NCI-H510A (cell line): ENCODE results near the gene LFNG.
A peak's percentile ranks its signal among the peaks of the same experiment; 100 is the strongest.

Source experiments
- DNase-seq: peaks from one replicate; lab custom pipeline; 2025; lab: John Stamatoyannopoulos, UW

The LFNG gene

DNA sequence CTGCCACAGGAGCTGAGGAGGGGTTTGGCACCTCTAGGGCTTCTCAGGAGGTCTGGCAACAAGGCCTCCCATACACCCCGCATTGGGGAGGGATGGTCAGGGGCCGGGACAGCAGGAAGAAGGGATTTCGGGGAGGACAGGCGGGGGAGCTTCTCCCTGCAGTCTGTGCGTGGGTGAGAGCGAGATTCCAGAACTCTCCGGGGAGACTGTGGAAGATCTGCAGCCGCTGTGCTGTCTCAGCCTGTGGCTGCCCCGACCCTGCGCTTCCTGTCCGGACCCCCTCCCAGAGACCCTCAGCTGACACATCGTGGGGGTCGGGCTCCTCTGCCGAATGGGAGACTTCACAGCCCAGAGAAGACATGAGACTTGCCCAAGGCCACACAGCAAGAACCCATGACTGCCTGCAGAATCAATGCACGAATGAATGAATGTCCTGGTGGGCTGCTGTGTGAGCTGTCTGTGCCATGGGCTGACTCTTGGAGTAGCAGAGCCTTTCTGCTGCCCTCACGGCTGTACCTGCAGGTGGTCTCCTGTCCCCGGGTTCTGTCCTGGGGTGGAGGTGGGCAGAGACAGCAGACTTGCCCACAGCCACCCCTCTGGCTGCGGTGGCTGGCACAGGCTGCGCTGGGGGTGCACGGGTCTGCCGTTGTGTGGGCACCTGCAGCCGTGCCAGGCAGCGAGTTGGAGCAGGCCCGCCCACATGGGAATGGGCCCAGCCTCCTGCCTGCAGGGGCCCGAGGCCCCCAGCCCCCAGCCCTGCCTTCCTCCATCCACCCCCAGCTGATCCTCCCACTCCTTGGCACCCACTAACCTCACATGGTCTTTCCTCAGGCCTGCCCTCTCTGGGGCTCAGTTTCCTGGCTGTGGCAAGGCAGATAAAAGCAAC, 16.3 kb upstream of the LFNG start:
- DNase-seq = no peak

DNA sequence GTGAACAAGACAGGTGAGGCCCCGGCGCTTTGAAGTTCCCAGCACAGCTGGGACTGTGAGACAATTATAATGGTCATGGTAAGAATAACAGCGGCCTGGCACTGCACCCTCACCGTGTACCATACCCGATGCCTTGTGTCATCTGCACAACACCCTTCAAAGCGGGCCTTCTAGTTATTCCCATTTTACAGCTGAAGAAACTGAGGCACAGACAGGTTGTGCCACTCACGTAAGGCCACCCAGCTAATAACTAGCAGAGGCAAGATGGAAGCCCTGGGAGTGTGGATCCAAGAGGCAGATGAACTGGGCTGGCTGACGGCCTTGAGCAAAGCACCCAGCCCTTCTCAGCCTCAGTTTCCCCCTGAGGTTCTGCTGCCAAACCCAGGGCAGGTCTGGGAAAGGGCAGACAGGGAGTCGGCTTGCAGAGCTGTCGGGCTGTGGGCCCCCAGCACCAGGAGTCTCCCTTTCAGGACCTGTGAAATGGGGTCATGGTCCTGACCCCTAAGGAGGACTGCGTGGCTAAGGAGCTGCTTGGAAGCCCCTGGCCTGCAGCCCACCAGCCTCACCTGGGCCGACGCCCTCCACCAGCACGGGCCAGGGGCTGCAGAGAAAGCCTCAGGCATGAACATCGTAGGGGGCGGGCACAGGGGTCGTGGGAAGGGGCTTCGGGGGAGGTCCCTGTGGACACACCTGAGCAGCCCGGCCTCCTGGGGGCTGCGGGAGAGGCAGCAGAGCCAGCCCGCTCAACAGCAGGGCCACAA, 15.3 kb upstream of the LFNG start:
- no peak for DNase-seq

DNA sequence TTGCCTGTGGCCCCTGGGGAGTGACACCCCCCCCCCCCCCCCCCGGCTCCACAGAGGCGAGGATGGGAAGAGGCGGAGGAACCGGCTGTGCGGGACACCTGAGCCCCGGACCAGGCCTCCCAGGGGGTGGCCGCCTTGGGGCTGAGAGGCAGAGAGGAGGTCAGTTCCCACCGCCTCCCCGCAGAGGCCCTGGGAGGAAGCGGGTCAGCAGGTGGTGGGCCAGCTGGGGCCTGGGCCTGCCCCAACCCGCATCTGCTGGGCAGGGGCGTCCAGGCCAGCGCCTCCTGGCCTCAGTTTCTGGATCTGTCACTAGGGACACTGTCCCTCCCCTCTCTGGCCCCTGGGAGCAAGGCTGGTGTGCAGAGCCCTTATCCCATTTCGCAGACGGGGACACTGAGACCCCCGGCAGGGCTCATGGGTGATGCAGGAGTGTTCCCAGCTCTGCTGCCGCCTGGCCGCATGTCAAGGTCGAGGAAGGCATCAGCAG, 14.6 kb upstream of the LFNG start:
- DNase-seq = no peak

DNA sequence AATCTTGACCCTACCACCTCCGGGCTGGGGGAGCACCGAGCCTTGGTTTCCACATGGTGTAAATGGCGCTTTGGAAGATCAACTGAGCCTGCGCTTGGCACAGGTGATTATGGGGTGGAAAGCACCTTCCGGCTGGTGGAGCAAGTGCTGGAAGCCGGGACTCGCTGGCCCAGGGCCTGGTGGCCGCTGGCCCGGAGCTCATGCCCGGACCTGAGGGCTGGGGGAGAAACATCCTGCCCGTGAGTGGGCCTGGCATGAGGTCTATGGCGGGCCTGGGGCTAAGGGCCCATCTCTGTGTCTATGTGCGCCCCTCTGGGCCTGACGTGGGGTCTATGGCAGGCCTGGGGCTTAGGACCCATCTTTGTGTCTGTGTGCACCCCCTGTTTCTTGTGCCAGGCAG, 14.2 kb upstream of the LFNG start:
- no peak for DNase-seq

DNA sequence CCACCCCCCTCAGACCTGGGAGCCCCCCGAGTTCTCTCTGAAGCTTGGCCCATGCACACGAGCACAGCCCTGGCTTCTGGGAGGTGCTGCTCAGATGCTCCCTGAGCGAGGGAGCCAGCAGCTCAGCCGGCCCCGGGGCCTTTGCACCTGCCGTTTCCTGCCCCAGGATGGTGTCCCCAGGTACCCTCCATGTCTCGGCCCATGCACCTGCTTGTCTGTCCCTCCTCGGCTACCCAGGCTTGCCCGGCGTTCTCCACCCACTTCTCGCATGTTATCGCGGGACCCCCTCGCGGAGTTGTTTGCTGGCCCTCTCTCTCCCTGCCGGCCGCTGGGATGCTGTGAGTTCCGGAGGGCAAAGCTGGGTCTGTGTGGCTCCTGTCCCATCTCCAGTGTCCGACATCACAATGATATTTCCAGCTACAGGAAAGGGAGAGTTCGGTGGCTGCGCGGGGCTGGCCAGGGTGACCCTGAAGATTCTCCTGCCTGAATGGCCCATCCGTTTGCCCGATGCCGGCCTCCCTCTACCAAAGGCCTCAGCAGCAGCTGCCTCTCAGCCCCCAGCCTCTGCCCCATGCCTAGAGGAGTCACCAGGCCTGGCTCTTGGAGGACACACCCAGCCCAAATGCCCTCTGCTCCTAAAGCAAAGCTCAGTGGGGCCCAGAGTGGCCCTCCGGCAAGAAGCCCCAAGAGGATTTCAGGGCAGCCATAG, 12.2 kb upstream of the LFNG start:
- DNase-seq = no peak

DNA sequence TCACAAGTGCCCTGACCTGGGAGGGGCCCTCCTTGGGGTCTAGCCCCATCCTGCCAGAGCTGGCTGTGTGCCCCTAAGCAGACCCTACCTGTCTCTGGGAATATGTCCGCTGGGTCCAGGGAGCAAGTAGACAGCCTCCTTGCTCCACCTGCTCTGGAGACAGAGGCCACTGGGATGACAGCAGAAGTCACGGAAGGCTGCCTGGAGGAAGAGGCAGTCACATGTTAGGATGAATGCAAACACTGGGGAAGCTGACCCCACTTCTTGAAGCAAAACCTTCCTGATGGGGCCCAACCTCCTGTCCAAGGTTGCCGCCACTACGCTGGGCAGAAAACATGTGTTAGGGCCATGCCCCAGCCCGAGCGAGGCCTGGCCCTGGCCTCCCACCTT, 11.7 kb upstream of the LFNG start:
- DNase-seq = no peak

DNA sequence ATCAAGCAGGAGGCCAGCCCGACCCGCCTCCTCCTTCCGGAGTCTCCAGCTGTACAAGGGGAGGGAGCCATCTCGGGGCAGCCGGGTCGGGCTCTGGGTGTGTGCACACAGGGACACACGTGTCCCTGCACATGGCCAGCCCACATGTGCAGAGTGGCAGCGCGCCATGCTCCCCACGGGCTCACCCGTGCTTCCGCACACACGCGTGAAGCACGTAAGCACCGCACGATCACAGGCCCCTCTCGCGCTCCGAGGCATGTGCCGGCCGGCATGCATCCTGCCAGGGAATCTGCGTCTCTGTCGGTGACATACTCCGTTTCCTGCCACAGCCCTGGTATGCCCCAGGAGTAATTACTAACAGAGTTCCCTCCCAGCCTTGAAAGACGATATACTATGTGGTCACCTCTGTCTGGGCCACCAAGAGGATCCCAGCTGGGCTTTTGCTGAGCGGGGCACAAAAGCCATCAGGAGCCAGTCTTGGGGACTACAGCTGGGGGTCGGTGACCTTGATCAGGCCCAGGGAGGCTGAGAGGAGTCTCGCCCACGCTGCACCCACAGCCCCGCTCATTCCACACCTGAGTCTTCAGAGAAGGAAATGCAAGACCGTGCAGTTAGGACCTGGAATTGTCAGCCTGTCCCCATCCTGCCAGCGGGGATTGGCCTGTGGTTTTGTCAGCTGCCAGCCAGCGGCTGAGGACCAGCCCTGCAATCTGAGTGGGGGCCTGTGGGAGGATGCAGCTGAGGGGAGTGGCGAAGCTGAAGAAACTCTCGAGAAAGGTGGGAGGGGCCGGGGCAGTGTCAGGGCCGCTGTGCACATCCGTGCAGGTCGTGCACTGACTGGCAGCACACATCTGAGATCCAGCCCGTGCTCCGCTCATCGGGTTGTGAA, 11.0 kb upstream of the LFNG start:
- peak; percentile 95 for DNase-seq

DNA sequence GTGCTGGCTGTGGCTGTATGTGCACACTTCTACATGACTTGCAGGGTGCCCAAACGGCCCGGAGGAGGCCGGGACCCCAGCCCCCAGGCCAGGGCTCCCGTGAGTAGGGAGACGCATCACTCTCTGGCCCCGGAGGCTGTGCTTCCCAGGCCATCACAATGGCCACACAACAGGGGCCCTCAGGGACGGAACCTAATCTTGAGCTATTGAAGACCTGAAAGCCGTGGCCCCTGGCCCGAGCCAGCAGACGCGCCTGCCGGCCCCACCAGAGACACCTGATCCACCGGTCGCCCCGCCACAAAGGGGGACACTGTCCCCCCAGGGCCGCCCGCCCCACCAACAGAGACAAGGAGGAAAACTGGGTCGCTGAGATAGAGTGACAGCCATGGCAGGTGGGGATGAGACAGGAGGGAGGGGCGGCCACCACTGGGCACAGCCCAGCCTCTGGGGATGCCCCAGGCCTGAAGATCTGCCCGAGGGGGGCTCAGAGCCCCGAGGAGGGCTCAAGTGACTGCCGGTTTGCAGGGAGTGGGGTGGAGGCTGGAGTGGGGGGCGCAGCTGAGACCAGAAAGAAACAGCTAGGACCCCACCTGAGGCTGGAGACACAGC, 10.2 kb upstream of the LFNG start:
- no peak for DNase-seq

DNA sequence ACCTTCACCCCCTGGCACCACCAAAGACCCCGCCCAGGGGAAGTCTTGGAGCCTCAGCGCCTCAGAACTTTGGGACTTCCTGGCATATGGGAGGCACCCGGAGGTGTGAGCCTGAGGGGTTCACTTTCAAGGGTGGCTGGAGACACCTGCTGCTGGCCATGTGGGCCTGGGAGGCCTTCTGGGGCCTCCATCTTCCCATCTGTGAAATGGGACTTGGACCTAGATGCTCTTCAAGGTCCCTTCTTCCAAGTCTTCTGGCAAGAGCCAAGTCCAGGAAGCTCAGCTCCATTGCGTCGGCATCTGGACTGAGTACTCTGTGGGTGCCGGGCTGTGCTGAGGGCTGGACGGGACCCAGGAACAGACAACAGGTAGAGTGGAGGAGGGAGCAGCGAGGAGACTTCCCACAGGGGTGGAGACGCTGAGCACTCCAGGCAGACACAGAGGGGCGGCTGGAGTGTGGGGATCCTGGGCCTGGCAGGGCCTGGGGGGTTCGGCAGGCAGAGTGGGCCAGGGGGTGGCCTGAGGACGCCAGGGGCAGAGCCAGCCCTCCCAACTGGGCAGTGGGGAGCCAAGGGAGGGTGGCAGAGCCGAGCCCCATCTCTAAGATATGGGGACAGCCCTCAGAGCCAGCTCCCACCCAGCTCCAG, 9.3 kb upstream of the LFNG start:
- no peak for DNase-seq

DNA sequence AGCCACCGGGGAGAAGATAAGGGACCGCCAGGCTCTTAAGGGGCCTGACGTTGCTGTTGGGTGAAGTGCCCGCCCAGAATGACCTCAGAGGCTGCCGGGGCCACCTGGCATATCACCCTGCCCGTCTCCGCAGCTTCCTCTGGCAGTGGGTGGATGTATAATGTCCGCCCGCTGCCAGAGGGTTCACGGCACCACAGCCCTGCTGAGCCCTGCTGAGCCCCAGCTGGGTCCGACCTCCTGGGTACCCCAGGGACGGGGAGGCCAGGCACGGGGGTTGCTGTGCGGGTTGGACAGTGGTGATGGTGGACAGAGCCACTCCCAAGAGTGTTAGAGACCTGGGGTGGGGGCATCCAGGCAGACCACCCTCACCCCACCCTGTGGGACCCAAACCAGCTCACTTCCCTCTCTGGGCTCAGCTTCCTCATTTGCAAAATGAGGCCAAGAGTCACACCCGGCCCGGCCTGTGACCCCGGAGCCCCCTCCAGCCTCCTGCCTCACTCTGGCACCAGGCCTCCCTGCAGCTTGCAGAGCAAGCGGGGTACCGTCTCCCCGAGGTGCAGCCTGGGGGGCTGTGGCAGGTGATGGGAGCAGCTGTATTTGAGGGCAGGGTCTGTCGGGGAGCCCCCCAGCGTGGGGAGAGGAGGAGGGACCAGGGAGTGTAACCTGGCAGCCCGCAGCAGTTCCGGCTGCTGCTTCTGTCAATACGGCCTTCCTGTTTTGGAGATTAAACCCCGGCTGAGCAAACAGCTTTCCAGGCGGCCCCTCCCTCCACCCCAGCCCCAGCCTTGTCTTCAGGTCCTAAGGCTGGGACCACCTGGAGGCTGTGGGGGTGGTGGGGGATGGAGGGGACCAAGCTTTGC, 8.4 kb upstream of the LFNG start:
- peak; percentile 90 for DNase-seq

DNA sequence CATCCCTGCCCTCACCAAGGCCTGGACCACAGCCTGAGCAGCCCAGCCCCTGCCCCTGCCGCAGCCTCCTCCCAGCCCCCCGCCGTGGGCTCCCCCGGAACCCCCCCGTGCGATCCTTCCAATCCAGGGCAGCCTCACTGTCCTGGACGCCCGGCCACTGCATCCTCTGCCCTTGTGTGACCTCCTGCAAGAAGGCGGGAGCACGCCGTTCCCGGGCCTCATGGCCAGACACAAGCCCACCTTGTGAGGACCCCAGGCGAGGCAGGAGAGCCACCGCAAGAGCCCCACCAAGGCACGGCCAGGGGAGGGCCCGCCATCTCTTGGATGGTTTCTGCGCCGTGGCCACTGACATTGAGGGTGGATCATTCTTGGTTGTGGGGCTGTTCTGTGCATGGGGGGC, 7.8 kb upstream of the LFNG start:
- no peak for DNase-seq

DNA sequence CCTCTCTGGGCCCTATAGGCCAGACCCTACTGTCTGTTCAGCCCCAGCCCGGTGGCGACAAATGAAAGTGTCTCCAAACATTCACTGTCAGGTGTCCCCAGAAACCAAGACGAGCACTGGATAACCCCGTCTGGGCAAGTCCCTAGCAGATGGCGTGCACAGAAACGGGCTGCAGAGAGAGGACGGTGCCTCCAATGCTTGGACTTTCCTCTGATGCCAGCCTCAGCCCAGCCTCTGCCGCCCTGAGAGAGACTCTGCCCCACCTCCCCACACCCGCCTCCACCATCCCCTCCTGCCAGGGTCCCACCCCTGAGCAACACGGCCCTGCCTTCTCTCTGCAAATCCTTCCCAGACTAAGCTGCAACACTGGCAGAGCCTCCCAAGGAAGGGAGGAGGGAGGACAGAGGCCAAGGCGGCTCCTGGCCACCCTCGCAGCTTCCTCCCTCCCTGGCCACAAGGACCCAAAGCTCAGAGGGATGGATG, 7.4 kb upstream of the LFNG start:
- DNase-seq = peak; percentile 65

DNA sequence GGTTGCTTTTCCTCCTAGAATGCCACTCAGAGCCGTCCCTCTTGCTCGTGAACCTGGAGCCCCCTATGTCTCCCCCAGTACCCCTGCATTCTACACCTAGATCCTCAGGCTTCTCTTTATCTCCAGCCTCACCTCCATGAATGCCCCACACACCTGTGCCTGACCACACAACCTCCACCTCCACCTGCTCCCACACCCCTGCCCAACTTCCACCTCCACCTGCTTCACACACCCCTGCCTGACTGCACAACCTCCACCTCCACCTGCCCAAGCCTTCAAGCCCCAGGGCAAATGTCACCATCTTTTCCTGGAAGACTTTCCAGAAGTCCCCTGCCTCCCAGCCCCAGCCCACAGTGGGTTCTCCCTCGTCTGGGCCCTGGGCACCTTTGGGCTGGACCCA, 6.9 kb upstream of the LFNG start:
- no peak for DNase-seq

DNA sequence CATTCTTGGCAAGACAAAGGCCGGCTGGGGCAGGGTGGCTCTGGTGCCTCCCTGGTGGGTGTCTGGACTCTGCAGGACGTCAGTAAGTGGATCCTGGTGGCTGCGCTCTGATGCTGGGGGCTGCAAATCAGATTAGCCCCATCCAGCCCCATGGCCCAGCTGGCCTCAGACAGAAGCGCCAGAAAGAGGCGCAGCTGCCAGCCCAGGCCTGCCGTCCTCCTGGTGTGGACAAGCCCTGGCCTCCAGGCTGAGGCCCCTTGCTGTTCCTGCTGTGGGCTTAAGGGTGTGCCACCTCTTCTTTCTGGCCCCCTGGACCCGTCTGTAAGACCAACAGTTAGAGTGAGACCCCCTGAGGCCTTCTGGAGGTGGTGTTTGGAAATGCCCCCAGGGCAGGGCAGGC, 5.9 kb upstream of the LFNG start:
- DNase-seq = no peak

DNA sequence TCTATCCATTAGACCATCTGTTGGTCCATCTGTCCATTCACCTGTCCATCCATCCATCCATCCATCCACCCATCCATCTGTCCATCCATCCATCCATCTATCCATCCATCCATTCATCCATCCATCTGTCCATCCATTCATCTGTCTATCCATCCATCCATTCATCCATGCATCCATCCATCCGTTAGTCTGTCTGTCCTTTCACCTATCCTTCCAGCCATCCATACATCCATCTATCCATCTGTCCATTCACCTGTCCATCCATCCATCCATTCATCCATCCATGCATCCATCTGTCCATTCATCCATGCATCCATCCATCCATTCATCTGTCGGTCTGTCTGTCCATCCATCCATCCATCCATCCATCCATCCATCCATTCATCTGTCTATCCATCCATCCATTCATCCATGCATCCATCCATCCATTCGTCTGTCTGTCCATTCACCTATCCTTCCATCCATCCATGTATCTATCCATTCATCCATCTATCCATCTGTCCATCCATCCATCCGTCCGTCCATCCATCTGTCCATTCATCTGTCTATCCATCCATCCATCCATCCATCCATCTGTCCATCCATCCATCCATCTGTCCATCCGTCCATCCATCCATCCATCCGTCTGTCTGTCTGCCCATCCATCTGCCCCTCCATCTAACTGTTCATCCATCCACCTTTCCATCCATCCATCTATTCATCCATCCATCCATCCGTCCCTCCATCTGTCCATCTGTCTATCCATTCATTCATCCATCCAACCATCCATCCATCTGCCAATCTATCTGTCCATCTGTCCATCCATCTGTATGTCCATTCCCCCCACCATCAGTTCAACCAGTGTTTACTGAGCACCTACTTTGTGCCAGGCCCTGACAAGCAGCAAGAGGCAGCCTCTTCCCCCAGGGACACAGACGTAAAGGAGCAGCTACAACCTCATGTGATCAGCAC, 4.8 kb upstream of the LFNG start:
- DNase-seq = no peak

DNA sequence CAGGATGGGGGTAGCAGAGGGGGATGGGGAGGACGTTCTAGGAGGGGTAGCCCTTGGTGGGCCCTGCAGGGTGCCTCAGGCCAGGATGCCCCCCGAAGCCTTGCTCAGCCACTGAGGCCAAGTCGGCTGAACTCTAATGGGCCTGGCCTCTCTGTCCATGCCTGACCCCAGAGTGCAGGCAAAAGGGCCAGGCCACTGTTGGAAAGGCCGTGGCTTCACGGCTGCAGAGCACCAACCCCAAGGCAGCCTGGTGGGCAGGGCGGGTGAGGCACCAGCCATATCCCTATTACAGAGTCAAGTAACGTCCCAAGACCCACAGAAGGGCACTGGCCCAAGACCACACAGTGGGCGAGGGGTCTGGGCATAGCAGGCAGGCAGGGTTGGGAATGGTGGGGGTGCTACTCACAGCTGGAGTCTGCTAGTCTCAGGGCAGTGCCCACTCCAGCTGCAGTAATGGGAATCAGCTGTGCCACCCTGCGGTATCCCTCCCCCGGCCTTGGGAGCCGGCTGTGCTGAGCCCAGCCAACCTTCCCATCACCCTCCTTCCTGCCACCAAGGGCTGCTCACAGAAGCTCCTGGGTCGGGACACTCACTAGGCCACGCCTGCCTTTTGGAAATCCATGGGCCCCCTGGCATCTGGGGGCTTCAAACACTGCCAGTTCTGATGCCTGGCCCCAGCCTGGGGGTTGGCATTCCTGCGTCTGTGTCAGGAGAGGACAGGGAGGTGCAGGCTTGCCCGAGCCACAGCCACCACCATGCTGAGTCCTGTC, 4.0 kb upstream of the LFNG start:
- no peak for DNase-seq

DNA sequence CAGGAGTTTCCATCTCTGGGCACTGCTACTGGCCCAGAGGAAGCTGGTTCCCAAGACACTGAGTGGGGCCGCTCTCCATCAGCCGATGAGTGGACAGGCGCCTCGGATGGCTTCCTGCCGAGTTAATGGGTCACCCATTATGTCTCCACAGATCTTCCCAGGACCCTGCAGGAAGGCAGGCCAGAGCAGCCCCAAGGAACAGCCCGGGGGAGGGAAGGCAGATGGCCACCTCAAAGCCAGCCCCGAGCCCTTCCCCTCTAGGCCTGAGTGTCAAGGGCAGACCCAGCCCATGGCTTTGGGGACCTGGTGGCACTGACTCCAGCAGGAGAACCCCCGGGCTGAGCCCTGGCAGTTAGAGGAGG, 3.4 kb upstream of the LFNG start:
- no peak for DNase-seq

DNA sequence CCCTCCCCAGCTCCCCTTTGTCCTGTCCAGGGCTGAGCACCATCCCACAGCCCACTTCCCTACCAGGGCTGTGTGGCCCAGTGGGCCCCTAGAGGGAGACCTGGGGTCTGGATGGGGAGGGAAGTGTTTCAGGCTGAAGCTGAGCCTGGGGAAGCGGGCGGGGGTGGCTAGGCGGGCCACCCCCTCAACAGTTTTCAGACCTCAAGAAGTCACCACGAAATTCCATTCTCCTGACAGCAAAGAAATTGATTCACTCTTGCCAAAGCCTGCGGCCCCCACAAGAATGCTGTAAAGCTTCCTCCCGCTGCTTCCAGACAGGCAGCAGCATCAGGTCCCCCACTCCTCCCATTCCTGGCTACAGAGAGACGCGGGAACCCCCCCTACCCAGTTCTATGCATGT, 2.5 kb upstream of the LFNG start:
- no peak for DNase-seq
